ENCODE data around the gene PRKG1.
"Not testable (repeated sequence)": the region's sequence is repeated elsewhere in the genome, so short reads cannot be mapped to it uniquely, and the experiment has no call there.

Gene PRKG1

GRCh38 chr10:52039002-52039793 is 964.9 kb downstream of the PRKG1 start:
- not testable (repeated sequence) for FAIRE-seq

GRCh38 chr10:52040486-52040885 is 966.2 kb downstream of the PRKG1 start:
- FAIRE-seq = no peak

- FAIRE-seq = no peak
Observed at GRCh38 chr10:52043811-52044210, 969.5 kb downstream of the PRKG1 start.

GRCh38 chr10:52048051-52048450 is 973.8 kb downstream of the PRKG1 start:
- no peak for FAIRE-seq

GRCh38 chr10:52050429-52051047 is 976.3 kb downstream of the PRKG1 start:
- FAIRE-seq = no peak

- FAIRE-seq = no peak
Observed at GRCh38 chr10:52053497-52053896, 979.2 kb downstream of the PRKG1 start.

DNA sequence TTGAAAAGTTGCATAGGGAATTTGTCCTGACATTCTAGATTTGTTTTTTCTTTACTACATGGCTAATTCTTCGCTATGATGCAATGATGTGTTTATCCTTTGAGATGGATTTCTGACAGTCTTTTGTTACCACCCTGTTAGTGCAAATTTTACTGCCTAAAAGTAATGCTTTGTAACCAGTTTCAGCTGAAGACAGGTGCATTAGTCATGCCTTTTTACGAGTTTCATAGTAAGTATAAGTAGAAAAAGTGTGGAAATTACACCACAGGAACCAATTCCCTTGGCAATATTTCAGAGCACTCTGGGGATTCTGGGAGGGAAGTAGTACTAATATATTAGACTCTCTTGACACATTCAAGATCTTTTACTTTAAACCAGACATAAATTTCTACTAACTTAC is 982.0 kb downstream of the PRKG1 start:
- FAIRE-seq = no peak

DNA sequence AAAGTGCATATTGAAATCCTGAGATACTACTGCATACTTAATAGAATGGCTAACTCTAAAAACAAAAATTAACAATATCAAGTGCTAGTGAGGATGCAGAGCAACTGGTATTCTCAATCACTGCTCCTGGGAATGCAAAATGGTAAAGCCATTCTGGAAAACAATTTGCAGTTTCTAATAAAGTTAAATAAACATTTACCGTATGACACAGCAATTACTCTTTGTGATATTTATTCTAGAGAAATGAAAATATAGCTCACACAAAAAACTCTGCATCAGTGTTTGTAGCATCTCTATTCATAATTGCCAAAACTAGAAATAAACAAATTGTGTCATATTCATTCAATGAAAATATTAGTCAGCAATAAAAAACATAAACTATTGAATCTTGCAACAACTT is 984.8 kb downstream of the PRKG1 start:
- no peak for FAIRE-seq

DNA sequence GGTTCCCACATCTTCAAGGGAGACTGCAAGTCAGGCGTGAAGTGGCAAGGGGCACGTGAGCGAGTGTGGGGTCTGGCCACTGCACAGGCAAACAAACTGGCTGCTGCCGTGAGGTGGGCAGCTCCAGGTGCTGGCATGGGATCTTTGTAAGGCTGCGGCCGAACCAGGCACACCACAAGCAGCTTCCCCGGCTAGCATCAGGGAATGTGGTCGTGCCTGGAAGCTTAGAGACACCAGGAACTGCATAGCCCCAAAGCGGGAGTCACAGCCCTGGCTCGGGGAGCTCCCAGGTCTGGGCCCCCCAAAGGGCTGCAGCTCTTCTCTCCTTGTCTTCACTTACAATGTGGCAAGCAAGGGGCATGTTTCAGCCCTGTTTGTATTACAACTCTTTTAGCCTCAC is 988.9 kb downstream of the PRKG1 start:
- no peak for FAIRE-seq

- no peak for FAIRE-seq
Observed at GRCh38 chr10:52064084-52064845, 990.0 kb downstream of the PRKG1 start.

- no peak for FAIRE-seq
Observed at GRCh38 chr10:52066383-52066782, 992.1 kb downstream of the PRKG1 start.

DNA sequence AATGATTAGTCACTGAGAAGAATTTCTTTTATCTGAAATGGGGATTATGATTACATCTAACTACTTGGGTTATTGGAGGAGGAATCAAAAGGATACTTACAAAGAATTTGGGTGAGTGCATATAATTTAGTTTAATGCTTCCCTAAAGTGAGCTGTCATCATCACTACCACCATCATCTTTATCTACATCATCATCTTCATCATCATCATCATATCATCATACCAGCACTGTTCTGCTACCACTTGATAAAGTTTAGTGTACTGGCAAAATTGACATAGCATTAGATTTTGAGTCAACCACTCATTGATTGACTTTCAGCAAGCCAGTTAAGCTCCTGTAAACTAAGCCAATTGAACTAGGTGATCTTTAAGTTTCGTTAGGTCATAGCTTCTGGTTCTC is 994.2 kb downstream of the PRKG1 start:
- FAIRE-seq = no peak

GRCh38 chr10:52071814-52072213 is 997.5 kb downstream of the PRKG1 start:
- no peak for FAIRE-seq

DNA sequence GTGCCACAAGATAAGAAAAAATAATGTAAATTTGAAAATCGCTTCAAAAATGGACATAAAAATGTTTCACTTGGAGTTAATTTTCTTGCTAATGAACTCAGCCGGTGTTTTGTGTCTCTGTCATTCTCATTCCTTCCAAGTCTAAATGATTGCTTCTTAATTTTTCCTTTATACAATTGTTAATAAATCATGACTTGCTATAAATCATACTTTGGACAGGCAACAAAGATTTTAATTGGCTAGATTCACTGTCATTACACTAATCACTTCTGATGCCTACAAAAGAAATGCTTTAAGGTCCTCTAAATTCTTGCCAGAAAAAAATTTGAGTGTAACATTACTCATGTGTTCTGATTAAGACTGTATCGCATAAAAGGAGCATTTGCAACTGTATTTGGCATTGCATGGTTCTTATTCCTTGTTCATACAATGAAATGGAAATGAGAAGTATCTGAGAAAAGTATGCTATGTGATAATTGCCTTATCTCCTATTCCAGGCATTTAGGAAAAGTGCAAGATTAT is 1000.3 kb downstream of the PRKG1 start:
- FAIRE-seq = no peak

- no peak for FAIRE-seq
Observed at GRCh38 chr10:52077814-52078213, 1003.5 kb downstream of the PRKG1 start.

GRCh38 chr10:52078397-52078937 is 1004.2 kb downstream of the PRKG1 start:
- FAIRE-seq = no peak

- no peak for FAIRE-seq
Observed at GRCh38 chr10:52082307-52082706, 1008.0 kb downstream of the PRKG1 start.

DNA sequence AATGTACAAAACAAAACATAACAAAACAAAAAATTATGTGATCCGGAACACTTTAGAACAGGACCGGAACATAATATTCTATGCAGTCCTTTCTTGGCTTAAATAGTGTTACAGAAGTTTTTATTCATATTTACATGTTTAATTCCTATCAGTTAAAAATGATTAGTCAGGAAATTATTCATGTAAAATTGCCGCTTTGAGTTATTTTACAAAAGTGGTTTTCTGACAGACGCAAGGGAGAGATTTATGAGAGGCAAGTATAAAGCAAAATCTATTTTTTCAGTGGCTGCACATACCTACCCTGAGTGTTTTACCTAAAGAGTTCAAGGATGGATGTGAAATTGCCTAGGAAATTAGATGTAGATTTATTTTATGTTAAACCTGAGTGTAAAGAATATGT is 1009.1 kb downstream of the PRKG1 start:
- FAIRE-seq = no peak

- FAIRE-seq = no peak
Observed at GRCh38 chr10:52092390-52092789, 1018.1 kb downstream of the PRKG1 start.

- peak; percentile 75 for FAIRE-seq
Observed at GRCh38 chr10:52098130-52098529, 1023.8 kb downstream of the PRKG1 start.

DNA sequence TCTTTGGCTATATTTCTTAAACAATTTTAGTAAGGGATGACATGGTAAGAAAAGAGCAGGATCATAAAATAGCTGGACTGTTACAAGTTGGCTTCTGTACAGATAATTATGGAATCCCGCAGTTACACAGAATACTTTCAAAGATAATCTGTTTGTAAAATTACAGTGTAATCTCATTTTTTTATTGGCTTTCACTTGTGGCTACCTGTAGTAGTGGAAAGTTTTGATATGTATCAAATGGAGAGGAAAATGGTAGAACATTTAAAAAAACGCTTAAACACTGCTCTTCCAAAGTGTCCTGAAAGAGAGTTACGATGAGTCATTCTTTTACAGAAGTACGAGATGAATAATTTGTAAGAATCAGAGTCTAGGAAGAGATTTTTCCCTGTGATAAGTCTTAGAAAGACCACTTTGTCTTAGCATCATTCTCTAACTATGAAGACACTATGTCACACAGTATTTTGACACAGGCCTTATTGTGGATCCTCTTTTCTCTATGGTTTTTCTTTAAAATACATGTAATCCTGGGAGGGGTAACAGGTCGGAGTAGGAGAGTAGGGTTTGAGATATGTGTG is 1024.8 kb downstream of the PRKG1 start:
- no peak for FAIRE-seq

GRCh38 chr10:52100011-52100547 is 1025.8 kb downstream of the PRKG1 start:
- FAIRE-seq = no peak

DNA sequence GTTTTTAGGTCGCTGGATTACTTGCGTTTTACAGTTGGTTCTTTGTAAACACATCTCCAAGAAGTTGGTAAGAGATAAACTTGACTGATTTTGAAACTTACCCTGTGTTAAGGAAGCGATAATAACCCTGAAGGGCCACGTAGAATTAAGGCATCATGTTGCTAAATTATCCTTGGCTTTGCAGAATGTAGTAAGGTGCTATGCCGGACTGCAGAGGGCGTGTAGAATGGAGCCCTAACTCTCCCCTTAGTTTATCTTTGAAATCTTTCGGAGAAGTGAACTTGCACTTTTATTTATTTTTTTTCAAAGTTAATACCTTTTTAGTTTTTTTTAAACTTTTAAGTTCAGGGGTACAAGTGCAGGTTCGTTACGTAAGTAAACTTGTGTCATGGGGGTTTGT is 1031.0 kb downstream of the PRKG1 start:
- FAIRE-seq = no peak

All from colon (tissue), 2 donors.